OCI-LY7 (cell line): ENCODE results near the gene OR14J1. TPM values are rescaled to one million over a fixed set of nuclear protein-coding genes. Genes with fewer than 3 reads are reported as not detected.
"Not testable (repeated sequence)": the region's sequence is repeated elsewhere in the genome, so short reads cannot be mapped to it uniquely, and the experiment has no call there.

Experiments used
- BruUV-seq: library from RNA; stranded (reverse); fragments of 400-500 nt; replicated peaks from 2 replicates; lab custom pipeline; 2021; lab: Mats Ljungman, UMichigan
- CTCF ChIA-PET: fragments of 300-600 bp; sonication (Branson Sonifier 250); formaldehyde crosslinking; loops from one replicate; lab custom pipeline; 2022; ENCODE audit warnings: antibody characterized with exemption; ENCODE audit not compliant: unreplicated experiment; lab: Charles Lee
- POLR2A ChIA-PET: fragments of 300-600 bp; sonication (Branson Sonifier 250); formaldehyde crosslinking; loops from one replicate; lab custom pipeline; 2022; ENCODE audit warnings: antibody characterized with exemption; lab: Charles Lee
- DNase-seq: peaks from one replicate; pipeline ENCODE4 v3.0.0-alpha.2; 2015; ENCODE audit warnings: low spot score
- H2AFZ ChIP-seq: fragments of 200-600 bp; sonication (generic), shearing (Covaris generic); 2 replicates; pipeline ENCODE4 v1.6.1; 2014; ENCODE audit warnings: mild to moderate bottlenecking, antibody characterized with exemption, low read length, moderate library complexity
- H3K27ac ChIP-seq: fragments of 200-600 bp; sonication (generic); 2 replicates; pipeline ENCODE4 v1.5.1; 2014; ENCODE audit warnings: mixed run types, low read depth, mild to moderate bottlenecking, moderate library complexity, low read length, inconsistent platforms; ENCODE audit not compliant: poor library complexity, severe bottlenecking
- H3K36me3 ChIP-seq: fragments of 200-600 bp; sonication (generic); 2 replicates; pipeline ENCODE4 v1.6.1; 2014; ENCODE audit warnings: mild to moderate bottlenecking, antibody characterized with exemption, low read length, moderate library complexity, mixed read lengths; ENCODE audit not compliant: insufficient read depth
- H3K4me1 ChIP-seq: fragments of 200-600 bp; sonication (generic); 2 replicates; pipeline ENCODE4 v1.5.1; 2014; ENCODE audit warnings: mild to moderate bottlenecking, low read length; ENCODE audit not compliant: insufficient read depth, poor library complexity, severe bottlenecking
- H3K4me2 ChIP-seq: fragments of 200-600 bp; sonication (generic); 2 replicates; pipeline ENCODE4 v1.6.1; 2014; ENCODE audit warnings: mild to moderate bottlenecking, low read length
- H3K4me3 ChIP-seq: fragments of 200-600 bp; sonication (generic); 2 replicates; pipeline ENCODE4 v1.5.1; 2014; ENCODE audit warnings: mild to moderate bottlenecking, low read depth, low read length; ENCODE audit not compliant: poor library complexity, severe bottlenecking
- H3K79me2 ChIP-seq: fragments of 200-600 bp; sonication (generic); 2 replicates; pipeline ENCODE4 v1.6.1; 2016; ENCODE audit warnings: low read depth, mild to moderate bottlenecking, low read length, moderate library complexity, mixed read lengths; ENCODE audit not compliant: insufficient read depth
- H3K9me2 ChIP-seq: fragments of 200-600 bp; sonication (generic); 2 replicates; pipeline ENCODE4 v1.6.1; 2016; ENCODE audit warnings: mild to moderate bottlenecking, low read length, mixed read lengths; ENCODE audit not compliant: insufficient read depth
- H3K9me3 ChIP-seq: fragments of 200-600 bp; sonication (generic); 2 replicates; pipeline ENCODE4 v1.6.1; 2014; ENCODE audit warnings: mild to moderate bottlenecking, mixed run types, low read length, mixed read lengths
- H4K20me1 ChIP-seq: fragments of 200-600 bp; sonication (generic); 2 replicates; pipeline ENCODE4 v1.6.1; 2014; ENCODE audit warnings: mild to moderate bottlenecking, antibody characterized with exemption, low read length, moderate library complexity, mixed read lengths; ENCODE audit not compliant: insufficient read depth
- CTCF ChIP-seq: fragments of 200-600 bp; sonication (generic); conservative IDR thresholded peaks from 2 replicates; pipeline ENCODE4 v1.5.1; 2014; ENCODE audit warnings: mild to moderate bottlenecking, antibody characterized with exemption, low read length, moderate library complexity, mixed read lengths
- EZH2phosphoT487 ChIP-seq: fragments of 200-600 bp; sonication (generic); IDR thresholded peaks from 2 replicates; pipeline ENCODE4 v1.6.1; 2018; ENCODE audit warnings: low read depth, borderline replicate concordance, mild to moderate bottlenecking, mixed run types, antibody characterized with exemption, low read length, moderate library complexity, mixed read lengths
- intact Hi-C: fragments of 100-400 bp; cut with micrococcal nuclease; formaldehyde crosslinking; loops from one replicate; pipeline ENCODE4 v1.10.0; 2022; ENCODE audit not compliant: unreplicated experiment
- total RNA-seq, 2 experiments: library from RNA; depleted of rRNA in 1 of 2; stranded (reverse); fragments of >200 nt in 1 of 2; shearing (Covaris generic) in 1 of 2; gene quantifications; 2 replicates each; pipeline ENCODE4 v1.2.3, GENCODE V29; 2014 to 2022

The OR14J1 gene
- total RNA-seq, 2 experiments from 2014 or later = not detected

GRCh38 chr6:29319931-29320330 lies 18.4 kb downstream of the OR14J1 start:
- no TSS peak for BruUV-seq
- ChIA-PET POLR2A (interaction anchor here (0.8 kb wide), 1 partner anchor 9 kb away, joined by 3 read pairs; no protein-coding TSS in a partner anchor), CTCF (interaction anchor here (0.6 kb wide), 1 partner anchor 12 kb away, joined by 4 read pairs; no protein-coding TSS in a partner anchor)
- Histone ChIP-seq H2AFZ (no peak overlapping the region), H3K9me3 (no peaks in the 10 kb centered on the region), H3K4me1 (no peaks in the 10 kb centered on the region), H3K79me2 (no peaks in the 10 kb centered on the region), H3K27ac (no peak overlapping the region), H4K20me1 (no peaks in the 10 kb centered on the region), H3K36me3 (no peaks in the 10 kb centered on the region), H3K4me2 (no peak overlapping the region), H3K4me3 (no peak overlapping the region), H3K9me2 (no peaks in the 10 kb centered on the region)
- intact Hi-C loops = no loop called here
- DNase-seq = no peak
- TF ChIP-seq EZH2phosphoT487 = no peak

GRCh38 chr6:29323332-29323731 lies 21.8 kb downstream of the OR14J1 start:
- POLR2A ChIA-PET, intact Hi-C loops, DNase-seq, H3K36me3 ChIP-seq, H3K4me1 ChIP-seq, H4K20me1 ChIP-seq, H3K4me2 ChIP-seq, H3K27ac ChIP-seq, BruUV-seq, H3K9me2 ChIP-seq, H3K9me3 ChIP-seq, H3K79me2 ChIP-seq, H3K4me3 ChIP-seq, H2AFZ ChIP-seq, CTCF ChIA-PET: not testable (repeated sequence)

GRCh38 chr6:29325777-29326176 lies 24.3 kb downstream of the OR14J1 start:
- no peak overlapping the region for H2AFZ ChIP-seq
- ChIA-PET POLR2A (no interaction called here), CTCF (no interaction called here)
- no peaks in the 10 kb centered on the region for H4K20me1 ChIP-seq
- no peak for TF ChIP-seq CTCF
- TF ChIP-seq EZH2phosphoT487 = no peak
- no peak overlapping the region for H3K4me3 ChIP-seq
- intact Hi-C loops = no loop called here
- no peak overlapping the region for H3K4me2 ChIP-seq
- no peaks in the 10 kb centered on the region for H3K79me2 ChIP-seq
- no TSS peak for BruUV-seq
- no peaks in the 10 kb centered on the region for H3K36me3 ChIP-seq
- H3K27ac ChIP-seq = no peak overlapping the region
- no peaks in the 10 kb centered on the region for H3K9me2 ChIP-seq
- no peaks in the 10 kb centered on the region for H3K9me3 ChIP-seq
- no peak for DNase-seq
- no peaks in the 10 kb centered on the region for H3K4me1 ChIP-seq

GRCh38 chr6:29332676-29333075 lies 31.2 kb downstream of the OR14J1 start:
- Histone ChIP-seq H3K4me2 (no peak overlapping the region), H2AFZ (no peak overlapping the region), H3K9me2 (no peaks in the 10 kb centered on the region), H3K79me2 (no peaks in the 10 kb centered on the region), H4K20me1 (no peaks in the 10 kb centered on the region), H3K27ac (no peak overlapping the region), H3K9me3 (no peaks in the 10 kb centered on the region), H3K36me3 (no peaks in the 10 kb centered on the region), H3K4me1 (no peaks in the 10 kb centered on the region), H3K4me3 (no peak overlapping the region)
- POLR2A ChIA-PET = no interaction called here
- TF ChIP-seq EZH2phosphoT487 = no peak
- no peak for TF ChIP-seq CTCF
- intact Hi-C loops = no loop called here
- CTCF ChIA-PET = no interaction called here
- no peak for DNase-seq
- BruUV-seq = no TSS peak
